ENCODE data around the gene GRB10.

DNA sequence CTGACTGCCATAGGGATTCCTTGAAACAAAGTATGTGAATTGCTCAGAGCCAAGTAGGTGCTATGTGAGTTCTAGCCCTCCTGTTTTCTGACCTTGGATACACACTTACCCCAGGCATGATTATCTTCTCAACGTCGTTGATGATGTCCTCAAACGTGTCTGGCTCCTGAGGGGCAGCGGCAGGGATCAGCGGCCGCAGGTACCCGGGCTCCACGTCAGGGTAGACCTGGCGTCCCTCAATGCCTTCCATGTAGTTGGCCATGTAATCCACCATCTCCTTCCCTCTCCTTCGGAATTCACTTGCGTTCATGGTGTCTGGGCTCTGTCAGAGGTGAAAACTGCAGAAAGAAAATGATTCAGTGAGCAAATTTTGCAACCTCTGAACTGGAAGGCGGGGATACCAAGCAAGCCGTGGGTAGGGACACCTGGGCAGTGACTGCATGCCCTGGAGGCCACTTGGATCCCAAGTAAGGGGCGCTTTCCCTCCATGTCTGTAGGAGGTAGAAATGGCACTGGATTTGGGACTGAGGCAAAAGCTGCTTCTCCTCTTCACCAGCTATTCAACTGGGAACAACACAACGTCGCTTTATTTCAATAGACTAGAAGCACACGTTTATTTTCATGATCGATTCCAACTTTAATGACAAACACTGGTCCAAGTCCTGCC, 238.8 kb downstream of the GRB10 start:
- TF ChIP-seq, protein P1, sequence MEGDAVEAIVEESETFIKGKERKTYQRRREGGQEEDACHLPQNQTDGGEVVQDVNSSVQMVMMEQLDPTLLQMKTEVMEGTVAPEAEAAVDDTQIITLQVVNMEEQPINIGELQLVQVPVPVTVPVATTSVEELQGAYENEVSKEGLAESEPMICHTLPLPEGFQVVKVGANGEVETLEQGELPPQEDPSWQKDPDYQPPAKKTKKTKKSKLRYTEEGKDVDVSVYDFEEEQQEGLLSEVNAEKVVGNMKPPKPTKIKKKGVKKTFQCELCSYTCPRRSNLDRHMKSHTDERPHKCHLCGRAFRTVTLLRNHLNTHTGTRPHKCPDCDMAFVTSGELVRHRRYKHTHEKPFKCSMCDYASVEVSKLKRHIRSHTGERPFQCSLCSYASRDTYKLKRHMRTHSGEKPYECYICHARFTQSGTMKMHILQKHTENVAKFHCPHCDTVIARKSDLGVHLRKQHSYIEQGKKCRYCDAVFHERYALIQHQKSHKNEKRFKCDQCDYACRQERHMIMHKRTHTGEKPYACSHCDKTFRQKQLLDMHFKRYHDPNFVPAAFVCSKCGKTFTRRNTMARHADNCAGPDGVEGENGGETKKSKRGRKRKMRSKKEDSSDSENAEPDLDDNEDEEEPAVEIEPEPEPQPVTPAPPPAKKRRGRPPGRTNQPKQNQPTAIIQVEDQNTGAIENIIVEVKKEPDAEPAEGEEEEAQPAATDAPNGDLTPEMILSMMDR (IDR thresholded peaks at IDR 0.05 in 4 of 5, conservative IDR thresholded peaks at IDR 0.05 in 1 of 5) = no peak
- TF ChIP-seq POLR2A (IDR thresholded peaks at IDR 0.05) = no peak
